ENCODE results near the gene CRLF2. TPM values are rescaled to one million over a fixed set of nuclear protein-coding genes. Genes with fewer than 3 reads are reported as not detected.
"Not testable (repeated sequence)": the region's sequence is repeated elsewhere in the genome, so short reads cannot be mapped to it uniquely, and the experiment has no call there.

Gene CRLF2
- total RNA-seq, 1 experiment from 2014 or later, result 0.76 TPM

DNA sequence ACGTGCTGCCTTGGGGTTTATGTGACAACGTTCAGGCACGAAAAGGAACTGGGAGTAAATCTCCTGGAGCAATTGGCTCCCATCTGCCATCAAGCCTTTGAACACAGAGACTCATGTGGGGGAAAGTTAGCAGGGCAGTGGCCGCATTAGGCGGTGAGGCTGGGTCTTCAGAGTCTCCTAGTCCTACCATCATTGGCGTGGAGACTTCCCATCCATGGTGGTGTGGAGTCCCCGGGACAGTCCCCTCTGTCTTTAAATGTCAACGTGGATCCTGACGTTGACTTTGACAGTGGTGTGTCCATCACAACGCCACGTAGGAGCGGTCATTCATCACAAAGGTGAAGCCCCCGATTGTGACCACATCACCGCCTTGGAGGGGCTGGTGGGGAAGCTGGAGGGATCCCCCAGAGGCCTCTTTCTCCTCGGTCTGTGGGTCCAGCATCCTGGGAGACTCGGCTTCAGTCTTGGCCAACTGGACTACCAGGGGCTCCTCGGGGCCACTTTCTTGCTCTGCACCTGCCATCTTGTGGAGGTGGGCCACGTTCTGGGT, 21.8 kb downstream of the CRLF2 start:
- Histone ChIP-seq H3K4me3 (no peak overlapping the region), H3K79me2 (ENCODE audit: low read depth) (no peaks in the 10 kb centered on the region), H4K20me1 (ENCODE audit: insufficient read depth) (no peaks in the 10 kb centered on the region), H3K27ac (no peak overlapping the region), H2AFZ (no peak overlapping the region), H3K27me3 (ENCODE audit: insufficient read depth, low read depth) (no peaks in the 10 kb centered on the region), H3K9me2 (ENCODE audit: insufficient read depth) (no peaks in the 10 kb centered on the region), H3K36me3 (ENCODE audit: low read depth) (no peaks in the 10 kb centered on the region), H3K4me2 (no peak overlapping the region), H3K4me1 (replicated peaks; ENCODE audit: insufficient read depth) (no peaks in the 10 kb centered on the region), H3F3A (ENCODE audit: insufficient read depth, low read depth) (no peaks in the 10 kb centered on the region), H3K9me3 (ENCODE audit: insufficient read depth, low read depth) (no peaks in the 10 kb centered on the region)
- CTCF ChIA-PET, result no interaction called here
- intact Hi-C loops (cut with micrococcal nuclease; ENCODE audit: unreplicated experiment), result no loop called here
- no TSS peak for BruUV-seq (replicated peaks)
- TF ChIP-seq, protein P1, sequence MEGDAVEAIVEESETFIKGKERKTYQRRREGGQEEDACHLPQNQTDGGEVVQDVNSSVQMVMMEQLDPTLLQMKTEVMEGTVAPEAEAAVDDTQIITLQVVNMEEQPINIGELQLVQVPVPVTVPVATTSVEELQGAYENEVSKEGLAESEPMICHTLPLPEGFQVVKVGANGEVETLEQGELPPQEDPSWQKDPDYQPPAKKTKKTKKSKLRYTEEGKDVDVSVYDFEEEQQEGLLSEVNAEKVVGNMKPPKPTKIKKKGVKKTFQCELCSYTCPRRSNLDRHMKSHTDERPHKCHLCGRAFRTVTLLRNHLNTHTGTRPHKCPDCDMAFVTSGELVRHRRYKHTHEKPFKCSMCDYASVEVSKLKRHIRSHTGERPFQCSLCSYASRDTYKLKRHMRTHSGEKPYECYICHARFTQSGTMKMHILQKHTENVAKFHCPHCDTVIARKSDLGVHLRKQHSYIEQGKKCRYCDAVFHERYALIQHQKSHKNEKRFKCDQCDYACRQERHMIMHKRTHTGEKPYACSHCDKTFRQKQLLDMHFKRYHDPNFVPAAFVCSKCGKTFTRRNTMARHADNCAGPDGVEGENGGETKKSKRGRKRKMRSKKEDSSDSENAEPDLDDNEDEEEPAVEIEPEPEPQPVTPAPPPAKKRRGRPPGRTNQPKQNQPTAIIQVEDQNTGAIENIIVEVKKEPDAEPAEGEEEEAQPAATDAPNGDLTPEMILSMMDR (conservative IDR thresholded peaks at IDR 0.05), result no peak
- TF ChIP-seq EZH2 (IDR thresholded peaks at IDR 0.05; ENCODE audit: low read depth), result no peak
- DNase-seq, result no peak
- POLR2A ChIA-PET (ENCODE audit: unreplicated experiment), result no interaction called here

DNA sequence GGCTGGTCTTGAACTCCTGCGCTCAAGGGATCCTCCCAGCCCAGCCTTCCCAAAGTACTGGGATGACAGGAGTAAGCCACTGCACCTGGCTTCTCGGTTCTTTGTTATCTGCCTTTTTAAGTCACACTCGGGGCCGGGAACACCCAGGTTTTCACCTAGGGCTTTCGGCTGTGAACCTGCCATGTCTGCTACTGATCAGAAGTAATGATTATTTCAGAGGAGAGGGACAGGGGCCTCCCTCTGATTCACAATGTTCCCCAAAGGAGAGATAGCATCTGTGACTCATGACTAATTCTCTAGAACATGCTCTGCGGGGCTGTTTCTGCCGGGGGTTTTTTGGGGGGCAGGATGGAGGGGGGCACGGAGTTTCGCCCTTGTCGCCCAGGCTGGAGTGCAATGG, 26.9 kb downstream of the CRLF2 start:
- Histone ChIP-seq H3K9me3 (ENCODE audit: insufficient read depth, low read depth) (no peaks in the 10 kb centered on the region), H3F3A (ENCODE audit: insufficient read depth, low read depth) (no peaks in the 10 kb centered on the region), H3K27ac (no peak overlapping the region), H2AFZ (no peak overlapping the region), H4K20me1 (ENCODE audit: insufficient read depth) (no peaks in the 10 kb centered on the region), H3K9me2 (ENCODE audit: insufficient read depth) (no peaks in the 10 kb centered on the region), H3K79me2 (ENCODE audit: low read depth) (no peaks in the 10 kb centered on the region), H3K27me3 (ENCODE audit: insufficient read depth, low read depth) (no peaks in the 10 kb centered on the region), H3K36me3 (ENCODE audit: low read depth) (no peaks in the 10 kb centered on the region), H3K4me2 (no peak overlapping the region), H3K4me3 (no peak overlapping the region), H3K4me1 (replicated peaks; ENCODE audit: insufficient read depth) (no peaks in the 10 kb centered on the region)
- TF ChIP-seq, protein P1 (conservative IDR thresholded peaks at IDR 0.05), result no peak
- TF ChIP-seq EZH2 (IDR thresholded peaks at IDR 0.05; ENCODE audit: low read depth), result no peak
- CTCF ChIA-PET, result no interaction called here
- DNase-seq, result no peak
- POLR2A ChIA-PET (ENCODE audit: unreplicated experiment), result no interaction called here
- BruUV-seq (replicated peaks), result no TSS peak
- intact Hi-C loops (cut with micrococcal nuclease; ENCODE audit: unreplicated experiment), result no loop called here

DNA sequence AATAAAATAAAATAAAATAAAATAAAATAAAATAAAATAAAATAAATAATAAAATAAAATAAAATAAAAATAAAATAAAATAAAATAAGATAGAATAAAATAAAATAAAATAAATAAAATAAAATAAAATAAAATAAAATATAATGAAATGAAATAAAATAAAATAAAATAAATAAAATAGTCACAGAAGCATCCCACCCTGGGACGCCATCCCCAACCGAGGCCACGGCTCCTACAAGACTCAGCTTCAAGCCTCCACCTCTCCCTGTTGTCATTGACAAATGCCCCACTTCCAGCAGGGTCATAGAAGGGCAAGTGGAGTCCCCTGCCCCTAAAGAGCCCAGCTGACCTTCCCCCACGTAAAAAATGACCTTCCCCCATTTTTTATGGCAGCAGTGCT, 30.2 kb downstream of the CRLF2 start:
- Histone ChIP-seq H3K4me1 (replicated peaks; ENCODE audit: insufficient read depth) (no peaks in the 10 kb centered on the region), H3K4me3 (no peak overlapping the region), H4K20me1 (ENCODE audit: insufficient read depth) (no peaks in the 10 kb centered on the region), H3F3A (ENCODE audit: insufficient read depth, low read depth) (peaks cover 4% of the 10 kb centered on the region; the same call in 1 of the 2 replicates), H3K27ac (no peak overlapping the region), H3K4me2 (no peak overlapping the region), H3K79me2 (ENCODE audit: low read depth) (no peaks in the 10 kb centered on the region), H3K9me2 (ENCODE audit: insufficient read depth) (no peaks in the 10 kb centered on the region), H3K9me3 (ENCODE audit: insufficient read depth, low read depth) (no peaks in the 10 kb centered on the region), H3K36me3 (ENCODE audit: low read depth) (no peaks in the 10 kb centered on the region), H2AFZ (no peak overlapping the region), H3K27me3 (ENCODE audit: insufficient read depth, low read depth) (no peaks in the 10 kb centered on the region)
- ChIA-PET POLR2A (ENCODE audit: unreplicated experiment) (no interaction called here), CTCF (no interaction called here)
- BruUV-seq (replicated peaks), result no TSS peak
- TF ChIP-seq, protein P1 (conservative IDR thresholded peaks at IDR 0.05), result no peak
- no peak for TF ChIP-seq EZH2 (IDR thresholded peaks at IDR 0.05; ENCODE audit: low read depth)
- DNase-seq, result no peak
- intact Hi-C loops (cut with micrococcal nuclease; ENCODE audit: unreplicated experiment), result no loop called here

GRCh38 chrX:1181661-1182060, 30.8 kb downstream of the CRLF2 start:
- DNase-seq; H3F3A ChIP-seq (ENCODE audit: insufficient read depth, low read depth); H4K20me1 ChIP-seq (ENCODE audit: insufficient read depth); BruUV-seq (replicated peaks); H3K27ac ChIP-seq; intact Hi-C loops (cut with micrococcal nuclease; ENCODE audit: unreplicated experiment); H3K4me1 ChIP-seq (replicated peaks; ENCODE audit: insufficient read depth); CTCF ChIA-PET; H3K27me3 ChIP-seq (ENCODE audit: insufficient read depth, low read depth); H3K4me3 ChIP-seq; H3K36me3 ChIP-seq (ENCODE audit: low read depth); POLR2A ChIA-PET (ENCODE audit: unreplicated experiment); H2AFZ ChIP-seq; H3K9me3 ChIP-seq (ENCODE audit: insufficient read depth, low read depth); H3K9me2 ChIP-seq (ENCODE audit: insufficient read depth); H3K79me2 ChIP-seq (ENCODE audit: low read depth); H3K4me2 ChIP-seq: not testable (repeated sequence)

Data from PC-9 (cell line).